PFSK-1 (cell line): ENCODE data around the gene ZNF341.

Experiments used
- POLR2AphosphoS5 ChIP-seq: IDR thresholded peaks from 2 replicates; pipeline ENCODE4 v1.6.1; 2012; ENCODE audit warnings: low read depth, mild to moderate bottlenecking, control low read depth, low read length, moderate library complexity
- TAF1 ChIP-seq: IDR thresholded peaks from 2 replicates; pipeline ENCODE4 v1.6.1; 2012; ENCODE audit warnings: low read length, control low read depth, borderline replicate concordance; ENCODE audit not compliant: insufficient read depth

- no peak for TF ChIP-seq POLR2AphosphoS5
- no peak for TF ChIP-seq TAF1
Observed at GRCh38 chr20:33828967-33829560, 97.3 kb downstream of the ZNF341 start.
